Testis (tissue), 2 donors: ENCODE measurements around the gene FOXL1.

Experiments
- CTCF ChIP-seq, 3 experiments: fragments of 450-650 bp in 2 of 3; fragments of 200-600 bp in 1 of 3; sonication (generic) in 1 of 3; IDR thresholded peaks; one replicate each; pipeline ENCODE4 v1.5.1; 2016 to 2019; ENCODE audit warnings: antibody characterized with exemption in 3 of 3, mild to moderate bottlenecking in 2 of 3, moderate library complexity in 1 of 3
- POLR2A ChIP-seq: fragments of 450-650 bp; IDR thresholded peaks from one replicate; pipeline ENCODE4 v1.6.1; 2017; ENCODE audit warnings: antibody characterized with exemption, mild to moderate bottlenecking, moderate library complexity

- TF ChIP-seq POLR2A: no peak
- TF ChIP-seq CTCF (IDR thresholded peaks at IDR 0.05): no peak
These were observed 47.9 kb downstream of the FOXL1 start for GRCh38 chr16:86626284-86626683.
